Superior temporal gyrus (tissue), 1 donor: ENCODE results near the gene CTNNA3.
A peak's percentile ranks its signal among the peaks of the same experiment; 100 is the strongest.

ENCODE experiments used
- DNase-seq: peaks from one replicate; pipeline ENCODE4 v3.0.0-alpha.2; 2016; ENCODE audit errors: extremely low spot score

CTNNA3 gene

GRCh38 chr10:67115972-67116371, 580.0 kb downstream of the CTNNA3 start:
- no peak for DNase-seq

- DNase-seq = no peak
Observed at GRCh38 chr10:67114945-67115344, 581.0 kb downstream of the CTNNA3 start.

GRCh38 chr10:67112765-67113164, 583.2 kb downstream of the CTNNA3 start:
- no peak for DNase-seq

- no peak for DNase-seq
Observed at GRCh38 chr10:67110286-67110685, 585.7 kb downstream of the CTNNA3 start.

GRCh38 chr10:67107670-67108069, 588.3 kb downstream of the CTNNA3 start:
- no peak for DNase-seq

- DNase-seq = no peak
Observed at GRCh38 chr10:67100951-67101350, 595.0 kb downstream of the CTNNA3 start.

- no peak for DNase-seq
Observed at GRCh38 chr10:67098461-67098860, 597.5 kb downstream of the CTNNA3 start.

DNA sequence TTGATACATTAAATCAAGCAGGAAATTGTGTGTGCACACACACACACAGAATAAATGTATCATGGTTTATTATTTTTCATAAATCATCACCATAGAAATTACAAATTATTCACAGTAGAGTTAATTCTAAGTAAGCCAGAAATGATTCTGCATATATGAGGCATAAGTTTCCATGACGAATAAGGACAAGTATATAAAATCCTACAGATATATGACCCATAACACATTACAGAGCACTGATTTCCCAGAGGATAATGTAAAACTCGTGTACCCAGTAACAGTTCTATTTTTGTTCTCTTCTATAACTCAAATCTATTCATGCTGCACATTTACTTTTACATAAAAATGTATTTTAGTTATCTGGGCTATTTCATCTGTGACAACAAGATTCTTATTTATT, 600.5 kb downstream of the CTNNA3 start:
- DNase-seq = no peak

DNA sequence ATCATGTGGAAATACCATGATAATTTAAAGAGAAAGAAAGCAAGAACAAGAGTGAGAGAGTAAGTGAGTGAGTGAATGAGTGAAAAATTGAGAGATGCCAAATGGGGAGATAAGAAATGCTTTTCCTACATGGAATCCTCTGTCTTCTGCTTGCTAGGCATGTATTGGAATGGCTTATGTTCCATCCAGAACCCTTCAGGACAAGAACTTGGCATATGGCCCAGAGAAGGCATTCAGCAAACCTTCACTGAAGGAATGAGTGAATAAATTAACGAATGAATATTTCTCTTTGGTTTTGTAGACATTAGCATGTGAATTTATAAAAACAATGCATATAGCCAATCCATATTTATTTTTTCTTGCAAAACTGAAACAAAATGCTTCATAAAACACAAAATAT, 608.0 kb downstream of the CTNNA3 start:
- DNase-seq = no peak

DNA sequence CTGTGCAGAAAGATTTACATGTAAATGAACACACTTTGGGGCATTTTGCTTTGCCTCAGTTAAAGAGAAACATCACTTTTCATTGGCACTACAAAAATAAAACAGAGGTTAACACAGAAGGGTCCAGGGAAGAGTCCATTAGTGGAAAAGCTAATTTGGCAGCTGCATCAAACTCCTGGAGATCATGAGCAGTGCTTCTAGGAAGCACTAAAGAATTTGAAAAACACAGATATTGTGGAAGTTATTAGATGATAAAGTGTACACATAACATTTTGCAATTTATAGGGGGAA, 608.9 kb downstream of the CTNNA3 start:
- no peak for DNase-seq

- no peak for DNase-seq
Observed at GRCh38 chr10:67086327-67087134, 609.5 kb downstream of the CTNNA3 start.

GRCh38 chr10:67079126-67079525, 616.9 kb downstream of the CTNNA3 start:
- no peak for DNase-seq

DNA sequence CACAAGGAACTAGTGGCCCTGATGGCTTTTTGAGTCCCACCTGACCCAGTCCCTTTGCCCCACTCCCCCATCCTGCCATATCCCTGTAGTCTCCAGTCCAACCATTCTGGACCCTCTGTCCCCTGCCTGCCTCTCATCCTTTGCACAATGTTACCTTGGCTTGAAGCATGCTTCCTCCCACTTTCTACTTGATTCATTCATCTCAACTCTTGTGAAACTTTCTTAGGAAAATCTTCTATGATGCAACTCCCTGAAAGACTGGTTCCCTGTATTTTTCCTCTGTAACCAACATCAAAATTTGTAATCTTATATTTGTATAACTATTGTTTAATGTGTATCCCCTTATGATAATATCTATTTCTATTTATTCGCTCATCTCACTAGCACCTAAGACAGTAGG, 618.6 kb downstream of the CTNNA3 start:
- DNase-seq = no peak

DNA sequence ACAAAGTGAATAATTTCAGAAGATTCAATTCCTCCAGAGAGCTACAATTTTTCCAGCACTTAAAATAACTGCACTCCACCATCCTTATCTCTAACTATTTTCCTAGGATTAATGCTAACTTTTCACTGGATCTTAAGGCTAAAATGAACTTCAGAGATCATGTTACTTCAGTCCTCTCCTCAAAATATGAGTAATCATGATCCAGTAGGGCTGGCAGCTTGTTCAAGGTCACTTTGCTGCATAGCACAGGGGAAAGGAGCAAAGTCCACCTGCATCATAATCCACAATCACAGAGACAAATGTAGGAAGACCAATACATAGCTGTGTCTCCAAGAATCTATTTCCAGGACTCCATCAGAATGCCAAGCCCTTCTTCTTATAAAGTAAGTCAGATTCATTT, 619.9 kb downstream of the CTNNA3 start:
- DNase-seq = no peak

DNA sequence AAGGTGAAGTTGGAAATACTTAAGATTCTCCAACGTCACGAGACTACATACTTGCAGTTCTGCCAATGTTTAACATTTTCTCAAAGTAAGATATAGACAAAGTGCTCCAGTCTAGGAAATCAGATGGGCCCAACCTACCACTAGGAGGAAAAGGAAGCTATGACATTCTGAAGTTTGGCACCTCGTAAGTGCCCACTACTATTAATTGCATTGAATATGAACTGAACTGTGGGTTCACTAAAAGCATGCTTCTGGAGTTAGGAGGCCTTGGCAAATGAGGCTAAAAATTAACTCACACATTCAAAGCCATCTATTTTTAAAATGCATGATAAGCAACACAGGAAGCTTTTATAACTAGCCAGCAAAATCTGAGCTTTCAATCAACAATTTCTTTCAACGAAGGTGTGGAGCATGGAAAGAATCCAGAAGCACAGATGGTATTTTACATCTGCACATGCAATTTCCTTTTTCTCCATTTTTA, 620.5 kb downstream of the CTNNA3 start:
- no peak for DNase-seq

GRCh38 chr10:67072654-67073053, 623.3 kb downstream of the CTNNA3 start:
- no peak for DNase-seq

DNA sequence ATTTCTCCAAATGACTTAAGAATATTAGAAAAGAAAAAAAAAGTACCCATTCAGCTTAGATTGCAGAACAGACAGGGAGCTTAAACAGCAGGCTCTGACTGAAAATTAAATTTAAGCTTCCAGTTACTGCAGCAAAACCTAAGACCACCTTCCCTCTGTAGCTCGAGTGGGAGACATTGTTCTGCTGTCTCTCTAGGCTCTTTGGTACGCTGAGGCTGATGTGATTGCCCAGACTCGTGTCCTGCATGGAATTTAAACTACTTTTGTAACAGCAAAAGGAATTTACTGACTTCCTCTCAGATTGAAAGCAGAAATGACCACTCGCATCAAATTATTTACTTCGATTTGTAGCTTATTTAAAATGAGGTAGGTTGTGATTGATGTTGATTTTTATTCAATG, 645.6 kb downstream of the CTNNA3 start:
- DNase-seq = peak; percentile 58

DNA sequence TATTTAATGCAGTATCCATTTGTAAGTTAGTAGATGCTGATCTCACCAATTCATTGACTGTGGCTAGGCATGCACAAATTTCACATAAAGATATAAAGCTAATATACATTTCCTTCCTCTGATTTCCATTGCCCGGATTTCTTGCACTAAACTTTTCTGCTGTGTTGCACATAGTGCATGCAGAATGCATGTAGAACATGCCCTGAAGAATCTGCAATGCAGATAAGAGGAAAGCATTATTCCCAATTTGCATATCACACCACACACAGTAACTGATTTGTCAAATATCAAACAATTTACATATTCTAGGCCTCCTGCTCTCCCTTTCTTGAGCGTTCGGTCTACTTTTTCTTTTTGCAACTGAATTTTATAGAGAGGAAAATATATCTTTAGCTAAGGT, 646.0 kb downstream of the CTNNA3 start:
- no peak for DNase-seq

GRCh38 chr10:67046507-67046906, 649.5 kb downstream of the CTNNA3 start:
- DNase-seq = no peak

- no peak for DNase-seq
Observed at GRCh38 chr10:67045404-67045803, 650.6 kb downstream of the CTNNA3 start.

DNA sequence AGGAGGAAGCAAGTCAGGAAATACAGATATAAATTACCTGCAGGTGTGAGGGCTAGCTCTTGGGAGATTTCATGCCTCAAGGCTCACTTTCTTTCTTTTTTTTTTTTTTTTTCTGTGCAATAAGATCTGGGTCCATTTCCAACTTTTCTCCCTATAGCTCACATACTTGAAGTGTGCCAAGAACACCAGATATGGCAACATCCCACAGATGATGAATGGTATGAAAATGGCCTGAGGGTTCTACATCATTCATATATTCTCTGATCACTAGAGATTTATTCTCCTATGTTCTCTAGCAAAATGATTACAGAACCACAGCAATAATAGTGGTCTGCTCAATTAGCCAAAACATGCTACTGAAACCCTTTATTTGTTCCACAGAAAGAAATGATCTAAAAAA, 653.0 kb downstream of the CTNNA3 start:
- DNase-seq = peak; percentile 54

GRCh38 chr10:67036808-67037207, 659.2 kb downstream of the CTNNA3 start:
- no peak for DNase-seq

DNA sequence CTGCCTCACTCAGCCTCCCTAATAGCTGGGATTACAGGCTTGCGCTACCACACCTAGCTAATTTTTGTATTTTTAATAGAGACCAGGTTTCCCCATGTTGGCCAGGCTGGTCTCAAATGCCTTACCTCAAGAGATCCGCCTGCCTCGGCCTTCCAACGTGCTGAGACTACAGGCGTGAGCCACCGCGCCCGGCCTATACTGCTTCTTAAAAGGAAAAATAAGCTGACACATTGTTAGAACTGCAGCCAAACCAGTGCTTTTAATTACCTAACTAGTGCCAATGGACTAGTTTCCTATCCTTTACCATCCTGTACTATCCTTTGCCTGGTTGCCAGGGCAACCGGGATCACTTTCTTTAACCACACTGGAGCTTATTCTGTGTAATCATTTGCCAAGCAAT, 662.1 kb downstream of the CTNNA3 start:
- DNase-seq = no peak

GRCh38 chr10:67022099-67022498, 673.9 kb downstream of the CTNNA3 start:
- DNase-seq = no peak
